Eye (tissue), 1 donor: Measurements from ENCODE around the gene ATP13A3.
A peak's percentile ranks its signal among the peaks of the same experiment; 100 is the strongest.

ENCODE experiments used
- DNase-seq: peaks from one replicate; pipeline ENCODE4 v3.0.0-alpha.2; 2015

The ATP13A3 gene

DNA sequence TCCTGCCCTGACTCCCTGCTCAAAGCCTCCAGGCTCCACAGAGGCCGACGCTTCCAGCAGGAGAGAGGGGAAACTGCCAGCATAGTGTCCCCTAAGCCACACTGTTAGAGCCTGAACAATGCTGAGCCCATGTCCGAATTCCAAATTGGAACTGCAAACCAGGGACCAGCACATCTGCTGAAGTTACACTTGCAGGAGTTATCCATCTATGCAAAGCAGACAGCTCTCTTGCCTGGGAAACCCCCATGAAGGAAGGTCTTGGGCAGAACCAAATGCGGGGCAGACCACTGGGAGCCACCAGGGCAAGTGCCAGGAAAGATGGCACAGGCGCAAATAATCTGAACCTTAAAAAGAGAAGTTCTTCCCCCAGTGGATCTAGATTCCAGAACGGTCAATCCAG, 117.9 kb downstream of the ATP13A3 start:
- no peak for DNase-seq

DNA sequence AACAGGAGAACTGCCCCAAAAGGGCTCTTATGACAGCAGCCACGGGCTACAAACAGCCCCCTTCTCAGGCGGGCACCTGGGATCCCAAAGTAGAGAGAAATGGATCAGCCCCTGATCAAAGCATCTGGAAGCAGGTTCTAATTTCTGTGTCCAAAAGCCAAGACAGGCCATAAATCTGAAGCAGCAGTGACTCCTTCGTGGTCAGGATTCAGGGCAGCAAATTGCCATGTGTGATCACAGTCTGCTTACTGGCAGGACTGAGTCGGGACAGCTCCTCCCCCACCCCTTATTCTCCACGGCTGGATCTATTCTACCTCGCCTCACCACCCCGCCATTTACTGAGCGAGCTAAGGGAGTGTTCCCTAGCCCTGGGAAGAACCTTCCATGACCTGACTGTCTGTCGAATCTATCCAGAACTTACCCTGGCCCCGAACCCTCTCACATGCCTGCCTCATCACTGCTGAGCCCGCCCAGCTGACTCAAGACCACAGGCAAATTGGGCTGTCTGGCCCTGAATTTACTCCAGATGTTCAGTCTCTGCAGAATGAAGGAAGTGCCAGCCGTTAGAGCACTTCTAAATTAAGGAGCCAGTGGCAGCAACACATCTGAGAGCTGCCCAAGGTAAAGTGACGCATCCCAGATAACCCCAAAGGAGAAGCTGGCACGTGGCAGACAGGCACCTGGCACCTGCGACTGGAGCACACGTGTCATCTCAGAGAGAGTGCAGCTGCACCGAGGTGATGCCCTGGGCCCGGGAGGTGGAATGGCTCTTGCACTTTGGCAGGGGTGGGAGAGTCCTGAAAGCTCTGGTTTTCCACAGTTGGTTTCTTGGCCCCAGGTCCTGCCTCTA, 118.6 kb downstream of the ATP13A3 start:
- peak; percentile 50 for DNase-seq

DNA sequence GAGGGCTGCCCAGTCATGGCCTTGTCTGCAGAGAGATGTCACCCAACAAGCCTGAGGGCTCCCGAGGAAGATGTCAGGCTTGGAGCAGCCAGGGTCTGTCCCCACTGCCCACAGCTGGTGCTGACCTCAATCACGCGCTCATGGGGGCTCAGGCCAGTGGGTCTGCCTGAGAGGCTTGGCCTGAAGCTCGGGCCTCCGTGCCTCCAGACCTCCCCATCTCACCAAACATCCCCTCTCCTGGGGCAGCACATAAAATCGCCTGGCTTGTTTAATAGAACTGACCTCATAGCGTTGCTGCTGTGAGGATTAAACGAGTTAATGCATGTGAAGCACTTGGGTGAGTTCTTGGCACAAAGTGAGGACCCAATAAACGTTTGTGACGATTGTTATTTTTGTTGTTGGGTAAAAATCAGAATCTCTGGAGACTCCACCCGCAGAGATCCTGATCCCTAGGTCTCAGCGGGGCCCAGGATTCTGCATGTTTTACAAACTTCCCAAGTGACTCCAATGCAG, 120.8 kb downstream of the ATP13A3 start:
- no peak for DNase-seq

DNA sequence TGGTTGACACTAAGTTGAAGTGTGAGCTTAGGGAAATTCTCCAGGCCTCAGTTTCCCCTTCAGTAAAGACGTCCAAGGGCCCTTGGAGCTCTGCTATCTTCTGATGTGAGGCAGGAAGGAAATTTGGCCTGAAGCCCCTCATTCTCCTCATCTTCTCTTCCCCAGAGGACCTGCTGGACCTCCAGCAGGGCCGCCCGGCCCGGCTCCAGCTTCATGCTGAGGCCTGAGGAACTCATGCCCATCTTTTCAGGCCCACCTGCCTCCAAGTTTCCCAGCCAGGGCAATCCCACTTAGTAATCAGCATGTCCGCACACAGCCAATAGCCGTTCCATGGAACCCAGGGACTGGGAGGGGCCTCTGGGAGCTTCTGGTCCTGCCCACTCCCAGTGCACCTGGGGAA, 121.3 kb downstream of the ATP13A3 start:
- no peak for DNase-seq

DNA sequence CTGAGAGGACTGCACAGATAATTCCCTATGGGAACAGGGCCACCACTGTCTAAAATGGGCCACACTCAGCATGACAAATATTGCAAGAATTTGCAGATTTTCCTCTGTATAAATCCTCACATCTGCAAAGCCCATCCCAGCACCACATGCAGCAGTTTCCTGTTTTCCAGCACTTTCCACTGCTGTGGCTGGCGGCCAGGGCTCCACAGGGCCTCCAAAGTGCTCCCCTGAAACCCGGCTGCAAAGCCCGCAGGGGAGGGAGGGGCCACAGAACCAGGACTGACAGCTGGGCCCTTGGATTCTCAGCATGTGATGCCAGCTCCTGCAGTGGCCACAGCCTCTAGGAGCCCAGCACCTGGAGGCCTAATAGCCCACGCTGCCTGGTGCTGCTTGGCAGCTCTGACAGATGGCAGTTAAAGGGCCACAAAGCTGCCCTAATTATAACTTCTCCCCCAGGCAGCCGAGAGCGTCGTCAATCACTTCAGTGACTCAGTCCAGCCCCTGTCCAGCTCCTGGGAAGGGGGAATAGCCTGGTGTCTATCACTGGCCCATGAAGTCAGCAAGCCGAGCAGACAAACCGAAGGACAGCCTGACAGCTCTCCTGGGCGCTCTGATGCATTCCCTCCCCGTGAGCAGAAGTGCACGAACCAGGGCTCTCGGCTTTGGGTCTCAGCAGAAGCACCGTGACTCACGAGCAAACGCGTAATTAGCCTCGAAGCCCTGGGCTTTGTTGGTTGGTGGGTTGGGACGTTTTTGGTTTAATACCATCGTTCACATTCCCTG, 122.0 kb downstream of the ATP13A3 start:
- peak; percentile 63 for DNase-seq

DNA sequence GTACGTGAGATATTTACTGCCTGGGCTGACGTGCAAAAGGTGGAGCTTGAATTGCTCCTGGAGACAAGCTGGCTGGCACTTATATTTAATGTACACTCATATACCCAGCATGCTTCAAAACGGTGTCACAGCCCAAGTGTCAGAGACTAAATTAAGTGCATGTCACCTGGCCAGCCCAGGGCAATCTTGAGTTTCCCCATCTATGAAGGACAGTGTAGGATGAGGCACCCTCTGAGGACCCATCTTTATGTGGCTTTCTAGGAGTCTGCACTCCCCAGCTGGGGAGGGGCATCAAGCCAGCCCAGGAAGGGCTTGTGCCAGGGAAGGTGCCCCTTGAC, 122.5 kb downstream of the ATP13A3 start:
- no peak for DNase-seq

DNA sequence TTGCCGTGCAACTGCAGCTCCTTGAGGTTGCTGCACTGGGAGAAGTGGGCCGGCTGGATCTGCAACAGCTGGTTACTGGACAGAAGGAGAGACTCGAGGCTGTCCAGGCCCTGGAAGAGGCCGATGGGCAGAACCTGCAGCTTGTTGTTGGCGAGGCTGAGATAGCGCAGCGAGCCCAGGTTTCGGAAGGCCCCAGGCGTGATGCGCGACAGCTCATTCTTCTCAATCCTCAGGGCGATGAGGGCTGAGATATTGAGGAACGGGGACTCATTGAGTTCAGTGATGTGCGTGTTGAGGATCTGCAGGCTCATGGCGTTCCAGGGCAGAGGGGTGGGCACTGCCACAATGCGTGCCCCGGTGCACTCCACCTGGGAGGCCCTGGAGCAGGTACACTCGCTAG, 126.2 kb downstream of the ATP13A3 start:
- no peak for DNase-seq

DNA sequence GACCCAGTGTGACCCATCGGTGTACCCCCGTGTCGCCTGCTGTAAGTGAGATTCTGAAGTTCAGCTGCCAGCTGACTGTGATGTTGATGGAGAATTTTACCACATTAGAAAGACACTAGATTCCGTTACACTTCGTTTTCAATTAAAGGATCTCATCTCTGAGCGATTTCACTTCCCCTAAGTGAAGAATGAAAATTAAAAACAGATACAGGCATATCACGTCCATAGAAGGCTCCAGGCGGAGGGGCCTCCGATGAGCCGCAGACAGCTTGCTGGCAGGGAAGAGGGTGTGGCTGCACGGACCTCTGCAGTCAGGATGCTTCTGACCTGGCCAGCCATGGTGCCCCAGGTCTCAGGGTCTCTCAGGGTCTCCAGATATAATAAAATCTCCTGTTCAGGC, 129.1 kb downstream of the ATP13A3 start:
- DNase-seq = no peak

DNA sequence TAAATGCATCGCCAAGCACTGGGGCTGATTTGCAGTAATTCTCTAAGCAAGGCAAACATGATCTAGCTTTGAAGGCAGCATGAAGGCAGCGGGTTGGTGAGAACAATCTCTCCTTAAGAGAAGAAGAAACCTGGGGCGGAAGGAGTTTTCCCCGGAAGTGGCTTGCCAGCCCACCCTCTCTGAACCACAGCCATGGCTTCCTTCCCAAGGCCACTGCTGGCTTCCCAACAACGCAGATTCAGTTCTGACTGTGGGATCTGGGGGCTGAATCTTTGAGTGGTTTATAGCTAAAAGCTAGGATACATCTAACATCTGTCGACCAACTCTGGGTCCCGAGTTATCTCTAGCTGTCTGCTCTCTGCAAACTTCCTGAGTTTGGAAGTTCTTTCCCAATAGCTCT, 131.4 kb downstream of the ATP13A3 start:
- DNase-seq = no peak

DNA sequence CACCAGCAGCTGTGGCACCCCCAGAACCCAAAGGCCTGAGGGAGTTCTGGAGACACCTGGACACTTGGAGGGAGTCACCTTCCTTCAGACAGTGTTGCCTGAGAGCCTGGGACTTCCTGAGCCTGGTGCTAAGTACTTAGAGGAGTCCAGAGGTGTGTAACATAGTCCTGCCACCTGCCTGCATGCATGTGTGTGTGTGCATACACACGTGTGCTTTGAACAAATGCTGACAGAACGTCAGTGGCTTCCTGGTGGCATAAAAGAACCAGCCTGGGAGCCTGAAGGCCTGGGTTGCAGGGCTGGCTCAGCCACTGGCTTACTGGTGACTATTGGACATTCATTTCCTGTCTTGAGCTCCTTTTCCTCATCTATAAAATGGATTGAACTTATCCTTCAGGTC, 132.5 kb downstream of the ATP13A3 start:
- no peak for DNase-seq
